Measurements from ENCODE around the gene ETV1.

ETV1 gene

GRCh38 chr7:13894377-13894776 is 95.1 kb downstream of the ETV1 start:
- TF ChIP-seq EGR1 (IDR thresholded peaks at IDR 0.05) (no peak), TAF1 (IDR thresholded peaks at IDR 0.05; ENCODE audit: low read depth) (no peak), RAD21 (IDR thresholded peaks at IDR 0.05; ENCODE audit: low read depth) (no peak), CEBPB (IDR thresholded peaks at IDR 0.05) (no peak), EP300 (IDR thresholded peaks at IDR 0.05; ENCODE audit: borderline replicate concordance) (no peak), TEAD4 (IDR thresholded peaks at IDR 0.05) (no peak), MAX (IDR thresholded peaks at IDR 0.05) (no peak), TCF12 (IDR thresholded peaks at IDR 0.05; ENCODE audit: low read depth) (no peak), NFIC (IDR thresholded peaks at IDR 0.05) (no peak), FOXM1 (IDR thresholded peaks at IDR 0.05; ENCODE audit: borderline replicate concordance, low read depth) (no peak), ZBTB7A (IDR thresholded peaks at IDR 0.05; ENCODE audit: low read depth) (no peak), YY1 (IDR thresholded peaks at IDR 0.05; ENCODE audit: low read depth) (no peak)
- TF ChIP-seq, protein P1, sequence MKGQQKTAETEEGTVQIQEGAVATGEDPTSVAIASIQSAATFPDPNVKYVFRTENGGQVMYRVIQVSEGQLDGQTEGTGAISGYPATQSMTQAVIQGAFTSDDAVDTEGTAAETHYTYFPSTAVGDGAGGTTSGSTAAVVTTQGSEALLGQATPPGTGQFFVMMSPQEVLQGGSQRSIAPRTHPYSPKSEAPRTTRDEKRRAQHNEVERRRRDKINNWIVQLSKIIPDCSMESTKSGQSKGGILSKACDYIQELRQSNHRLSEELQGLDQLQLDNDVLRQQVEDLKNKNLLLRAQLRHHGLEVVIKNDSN (IDR thresholded peaks at IDR 0.05) = no peak
- TF ChIP-seq, protein P2, sequence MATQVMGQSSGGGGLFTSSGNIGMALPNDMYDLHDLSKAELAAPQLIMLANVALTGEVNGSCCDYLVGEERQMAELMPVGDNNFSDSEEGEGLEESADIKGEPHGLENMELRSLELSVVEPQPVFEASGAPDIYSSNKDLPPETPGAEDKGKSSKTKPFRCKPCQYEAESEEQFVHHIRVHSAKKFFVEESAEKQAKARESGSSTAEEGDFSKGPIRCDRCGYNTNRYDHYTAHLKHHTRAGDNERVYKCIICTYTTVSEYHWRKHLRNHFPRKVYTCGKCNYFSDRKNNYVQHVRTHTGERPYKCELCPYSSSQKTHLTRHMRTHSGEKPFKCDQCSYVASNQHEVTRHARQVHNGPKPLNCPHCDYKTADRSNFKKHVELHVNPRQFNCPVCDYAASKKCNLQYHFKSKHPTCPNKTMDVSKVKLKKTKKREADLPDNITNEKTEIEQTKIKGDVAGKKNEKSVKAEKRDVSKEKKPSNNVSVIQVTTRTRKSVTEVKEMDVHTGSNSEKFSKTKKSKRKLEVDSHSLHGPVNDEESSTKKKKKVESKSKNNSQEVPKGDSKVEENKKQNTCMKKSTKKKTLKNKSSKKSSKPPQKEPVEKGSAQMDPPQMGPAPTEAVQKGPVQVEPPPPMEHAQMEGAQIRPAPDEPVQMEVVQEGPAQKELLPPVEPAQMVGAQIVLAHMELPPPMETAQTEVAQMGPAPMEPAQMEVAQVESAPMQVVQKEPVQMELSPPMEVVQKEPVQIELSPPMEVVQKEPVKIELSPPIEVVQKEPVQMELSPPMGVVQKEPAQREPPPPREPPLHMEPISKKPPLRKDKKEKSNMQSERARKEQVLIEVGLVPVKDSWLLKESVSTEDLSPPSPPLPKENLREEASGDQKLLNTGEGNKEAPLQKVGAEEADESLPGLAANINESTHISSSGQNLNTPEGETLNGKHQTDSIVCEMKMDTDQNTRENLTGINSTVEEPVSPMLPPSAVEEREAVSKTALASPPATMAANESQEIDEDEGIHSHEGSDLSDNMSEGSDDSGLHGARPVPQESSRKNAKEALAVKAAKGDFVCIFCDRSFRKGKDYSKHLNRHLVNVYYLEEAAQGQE (IDR thresholded peaks at IDR 0.05; ENCODE audit: low read depth) = no peak

DNA sequence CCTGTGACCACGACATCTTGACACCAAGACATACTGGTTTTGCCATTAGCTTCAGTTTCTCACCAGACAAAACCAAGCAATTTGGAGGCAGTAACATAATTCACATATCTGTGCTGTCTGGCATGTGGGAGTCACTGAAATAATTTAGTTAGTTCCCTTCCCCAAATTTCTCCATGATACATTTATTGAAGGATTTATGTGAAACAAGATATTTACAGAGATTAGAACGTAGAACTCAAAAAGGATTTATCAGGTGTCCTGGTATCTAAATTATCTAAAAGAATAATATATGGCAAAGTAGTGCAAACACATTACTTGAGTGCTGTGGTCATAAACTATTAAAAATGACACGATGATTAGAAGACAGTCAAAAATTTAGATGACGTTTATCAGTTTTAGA is 98.7 kb downstream of the ETV1 start:
- TF ChIP-seq TCF12 (IDR thresholded peaks at IDR 0.05; ENCODE audit: low read depth) (no peak), NFIC (IDR thresholded peaks at IDR 0.05) (no peak), FOXM1 (IDR thresholded peaks at IDR 0.05; ENCODE audit: borderline replicate concordance, low read depth) (no peak), TEAD4 (IDR thresholded peaks at IDR 0.05) (no peak), ZBTB7A (IDR thresholded peaks at IDR 0.05; ENCODE audit: low read depth) (no peak), TAF1 (IDR thresholded peaks at IDR 0.05; ENCODE audit: low read depth) (no peak), RAD21 (IDR thresholded peaks at IDR 0.05; ENCODE audit: low read depth) (no peak), EP300 (IDR thresholded peaks at IDR 0.05; ENCODE audit: borderline replicate concordance) (no peak), CREB1 (IDR thresholded peaks at IDR 0.05; ENCODE audit: low read depth) (no peak), YY1 (IDR thresholded peaks at IDR 0.05; ENCODE audit: low read depth) (no peak), CEBPB (IDR thresholded peaks at IDR 0.05) (no peak), EGR1 (IDR thresholded peaks at IDR 0.05) (no peak), MAX (IDR thresholded peaks at IDR 0.05) (no peak)
- TF ChIP-seq, protein P2 (IDR thresholded peaks at IDR 0.05; ENCODE audit: low read depth) = no peak
- TF ChIP-seq, protein P1 (IDR thresholded peaks at IDR 0.05) = no peak

DNA sequence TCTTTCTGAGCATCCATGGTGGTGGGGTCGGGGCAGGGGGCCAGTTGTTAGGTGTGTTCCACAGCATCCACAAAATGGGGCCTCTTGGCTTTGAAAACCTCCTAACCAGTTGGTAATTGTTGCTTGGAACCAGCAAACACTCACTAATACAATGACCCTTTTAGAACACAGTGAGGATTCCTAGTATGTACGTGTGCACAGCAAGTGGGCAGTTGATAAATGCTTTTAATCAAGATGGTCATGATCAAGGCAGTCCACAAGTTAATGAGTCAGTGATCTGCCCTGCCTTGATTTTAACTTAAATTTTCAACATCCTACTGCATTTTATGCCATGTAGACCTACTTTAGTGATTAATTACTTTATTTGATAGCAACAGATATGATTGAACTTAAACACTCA is 103.1 kb downstream of the ETV1 start:
- TF ChIP-seq CREB1 (IDR thresholded peaks at IDR 0.05; ENCODE audit: low read depth) (no peak), CEBPB (IDR thresholded peaks at IDR 0.05) (no peak), MAX (IDR thresholded peaks at IDR 0.05) (no peak), EP300 (IDR thresholded peaks at IDR 0.05; ENCODE audit: borderline replicate concordance) (no peak), EGR1 (IDR thresholded peaks at IDR 0.05) (no peak)

- TF ChIP-seq FOXM1 (IDR thresholded peaks at IDR 0.05; ENCODE audit: borderline replicate concordance, low read depth) (no peak), CREB1 (IDR thresholded peaks at IDR 0.05; ENCODE audit: low read depth) (no peak), EGR1 (IDR thresholded peaks at IDR 0.05) (no peak), TAF1 (IDR thresholded peaks at IDR 0.05; ENCODE audit: low read depth) (no peak)
These were observed 107.4 kb downstream of the ETV1 start for GRCh38 chr7:13882051-13882450.

DNA sequence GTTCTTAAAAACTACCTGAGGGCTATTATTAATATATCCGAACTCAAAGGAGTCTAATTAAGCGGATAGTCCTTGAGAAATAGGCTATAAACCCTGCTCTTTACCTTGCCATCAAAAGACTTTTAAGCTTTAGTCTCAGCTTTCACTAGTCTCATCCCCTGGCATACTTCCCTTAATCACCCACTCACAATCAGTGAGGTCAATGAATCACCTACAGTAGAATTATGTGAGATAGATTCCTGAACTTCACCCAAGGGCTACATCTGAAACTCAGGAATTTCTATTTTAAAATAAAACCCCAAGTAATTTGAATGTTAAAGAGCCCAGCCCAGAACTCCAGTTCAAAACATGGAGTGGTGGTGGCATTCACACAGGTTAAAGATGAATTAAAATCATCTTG is 108.7 kb downstream of the ETV1 start:
- TF ChIP-seq EGR1 (IDR thresholded peaks at IDR 0.05) = no peak
- no peak for TF ChIP-seq CEBPB (IDR thresholded peaks at IDR 0.05)
- TF ChIP-seq RAD21 (IDR thresholded peaks at IDR 0.05; ENCODE audit: low read depth) = no peak
- no peak for TF ChIP-seq TAF1 (IDR thresholded peaks at IDR 0.05; ENCODE audit: low read depth)
- no peak for TF ChIP-seq YY1 (IDR thresholded peaks at IDR 0.05; ENCODE audit: low read depth)
- TF ChIP-seq TEAD4 (IDR thresholded peaks at IDR 0.05) = no peak
- TF ChIP-seq FOXM1 (IDR thresholded peaks at IDR 0.05; ENCODE audit: borderline replicate concordance, low read depth) = no peak
- TF ChIP-seq, protein P1 (IDR thresholded peaks at IDR 0.05) = no peak
- TF ChIP-seq EP300 (IDR thresholded peaks at IDR 0.05; ENCODE audit: borderline replicate concordance) = no peak
- TF ChIP-seq NFIC (IDR thresholded peaks at IDR 0.05) = no peak
